Stimulated activated naive CD8-positive, alpha-beta T cell treated with anti-CD3 and anti-CD28 coated beads, Interleukin-15, amount 100 ng/mL, for 72 hours (primary cell): Measurements from ENCODE around the gene PLEKHA5.
A peak's percentile ranks its signal among the peaks of the same experiment; 100 is the strongest.
"Not testable (repeated sequence)": the region's sequence is repeated elsewhere in the genome, so short reads cannot be mapped to it uniquely, and the experiment has no call there.

Experiments used
- ATAC-seq: fragments of 150-1000 bp; cut with Tn5 transposase; 2 replicates; pipeline ENCODE4 v1.10.0; 2021; ENCODE audit warnings: mild to moderate bottlenecking, moderate library complexity
- DNase-seq, 2 donors: peaks; one replicate each; pipeline ENCODE4 v3.0.0; 2021 to 2022
- H3K27ac Mint-ChIP-seq, 2 donors: one replicate each; pipeline ENCODE4 v1.8.0; 2022; ENCODE audit warnings: mild to moderate bottlenecking in 2 of 2, mixed read lengths in 2 of 2, moderate library complexity in 2 of 2
- H3K27me3 Mint-ChIP-seq: one replicate; pipeline ENCODE4 v1.8.0; 2022; ENCODE audit warnings: mixed read lengths
- H3K4me1 Mint-ChIP-seq: one replicate; pipeline ENCODE4 v1.8.0; 2022; ENCODE audit warnings: mild to moderate bottlenecking, mixed read lengths
- H3K4me3 Mint-ChIP-seq, 2 donors: one replicate each; pipeline ENCODE4 v1.8.0; 2022; ENCODE audit warnings: mild to moderate bottlenecking in 2 of 2, mixed read lengths in 2 of 2, moderate library complexity in 1 of 2
- H3K9me3 Mint-ChIP-seq, 2 donors: one replicate each; pipeline ENCODE4 v1.8.0; 2022; ENCODE audit warnings: mixed read lengths in 2 of 2

Gene PLEKHA5

DNA sequence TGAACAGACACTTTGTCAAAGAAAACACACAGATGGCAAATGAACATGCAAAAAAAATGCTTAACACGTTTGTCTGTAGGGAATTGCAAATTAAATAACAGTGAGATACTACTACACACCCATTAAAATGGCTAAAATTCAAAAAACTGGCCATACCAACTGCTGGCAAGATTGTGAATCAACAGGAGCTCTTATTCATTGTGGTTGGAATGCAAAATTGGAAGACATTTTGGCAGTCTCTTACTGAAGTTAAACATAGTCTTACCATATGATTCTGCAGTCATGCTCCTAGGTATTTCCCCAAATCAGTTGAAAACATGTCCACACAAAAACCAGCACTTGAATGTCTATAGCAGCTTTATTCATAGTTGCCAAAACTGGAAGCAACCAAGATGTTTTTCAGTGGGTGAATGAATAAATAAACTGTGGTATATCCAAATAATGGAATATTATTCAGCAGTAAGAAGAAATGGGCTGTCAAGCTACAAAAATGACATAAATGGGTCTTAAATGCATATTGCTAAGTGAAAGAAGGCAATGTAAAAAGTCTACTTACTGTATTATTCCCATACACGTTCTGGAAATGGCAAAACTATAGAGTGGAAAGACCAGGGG lies 91.4 kb downstream of the PLEKHA5 start:
- H3K4me3 Mint-ChIP-seq, result no peak overlapping the region
- DNase-seq (no peak), ATAC-seq (no peak)
- H3K27me3 Mint-ChIP-seq, result no peaks in the 10 kb centered on the region
- no peak overlapping the region for H3K27ac Mint-ChIP-seq
- no peaks in the 10 kb centered on the region for H3K9me3 Mint-ChIP-seq
- no peaks in the 10 kb centered on the region for H3K4me1 Mint-ChIP-seq

GRCh38 chr12:19222558-19222957 lies 93.0 kb downstream of the PLEKHA5 start:
- no peaks in the 10 kb centered on the region for H3K9me3 Mint-ChIP-seq
- H3K4me3 Mint-ChIP-seq, result no peak overlapping the region
- H3K27ac Mint-ChIP-seq, result no peak overlapping the region
- ATAC-seq (no peak), DNase-seq (no peak)
- no peaks in the 10 kb centered on the region for H3K4me1 Mint-ChIP-seq
- H3K27me3 Mint-ChIP-seq, result no peaks in the 10 kb centered on the region

GRCh38 chr12:19223018-19223417 lies 93.5 kb downstream of the PLEKHA5 start:
- H3K27ac Mint-ChIP-seq, result no peak overlapping the region
- ATAC-seq (no peak), DNase-seq (no peak)
- no peaks in the 10 kb centered on the region for H3K4me1 Mint-ChIP-seq
- no peak overlapping the region for H3K4me3 Mint-ChIP-seq
- no peaks in the 10 kb centered on the region for H3K9me3 Mint-ChIP-seq
- H3K27me3 Mint-ChIP-seq, result no peaks in the 10 kb centered on the region

DNA sequence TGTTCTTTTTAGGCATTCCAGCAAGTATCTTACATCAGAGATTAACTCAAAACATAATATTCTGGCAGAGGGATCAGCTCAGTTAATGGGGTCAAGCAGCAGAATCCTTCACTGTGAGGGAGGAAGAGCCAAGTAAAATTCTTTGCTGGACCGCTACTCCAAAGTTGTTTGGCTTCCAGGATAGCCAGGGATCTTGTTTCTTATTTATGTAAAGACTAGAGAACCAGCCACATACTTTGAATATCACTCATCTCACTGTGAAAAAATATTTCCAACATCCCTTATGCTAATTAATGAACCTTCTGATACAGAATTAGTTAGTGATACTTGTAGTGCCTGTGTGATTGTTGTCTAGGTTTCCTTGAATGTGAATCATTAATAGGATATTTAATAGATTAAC lies 94.2 kb downstream of the PLEKHA5 start:
- H3K4me3 Mint-ChIP-seq, result no peak overlapping the region
- no peaks in the 10 kb centered on the region for H3K9me3 Mint-ChIP-seq
- H3K27ac Mint-ChIP-seq, result no peak overlapping the region
- no peaks in the 10 kb centered on the region for H3K4me1 Mint-ChIP-seq
- no peaks in the 10 kb centered on the region for H3K27me3 Mint-ChIP-seq
- no peak for DNase-seq
- no peak for ATAC-seq

DNA sequence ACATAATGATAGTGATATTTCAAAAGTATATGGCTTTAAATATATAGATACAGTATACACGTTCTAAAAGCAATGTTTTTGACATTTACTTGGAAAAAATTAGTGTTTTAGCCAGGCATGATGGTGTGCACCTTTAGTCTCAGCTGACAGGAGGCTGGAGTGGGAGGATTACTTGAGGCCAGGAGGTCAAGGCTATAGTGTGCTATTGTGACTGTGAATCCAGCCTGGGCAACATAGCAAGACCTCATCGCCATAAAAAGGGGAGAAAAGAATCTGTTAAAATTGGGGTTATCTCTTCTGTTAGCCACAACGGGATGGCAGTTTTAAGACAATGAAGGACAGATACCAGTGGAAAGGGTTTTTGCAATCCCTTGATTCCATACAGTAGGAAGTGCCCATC lies 95.2 kb downstream of the PLEKHA5 start:
- no peak for DNase-seq
- no peaks in the 10 kb centered on the region for H3K9me3 Mint-ChIP-seq
- H3K4me1 Mint-ChIP-seq, result no peaks in the 10 kb centered on the region
- H3K27me3 Mint-ChIP-seq, result no peaks in the 10 kb centered on the region
- no peak overlapping the region for H3K27ac Mint-ChIP-seq
- no peak overlapping the region for H3K4me3 Mint-ChIP-seq
- ATAC-seq, result no peak

GRCh38 chr12:19227190-19227879 lies 97.8 kb downstream of the PLEKHA5 start:
- Mint-ChIP-seq H3K4me3 (no peak overlapping the region), H3K4me1 (no peaks in the 10 kb centered on the region), H3K27me3 (no peaks in the 10 kb centered on the region), H3K27ac (no peak overlapping the region), H3K9me3 (no peaks in the 10 kb centered on the region)
- ATAC-seq (no peak), DNase-seq (no peak)

DNA sequence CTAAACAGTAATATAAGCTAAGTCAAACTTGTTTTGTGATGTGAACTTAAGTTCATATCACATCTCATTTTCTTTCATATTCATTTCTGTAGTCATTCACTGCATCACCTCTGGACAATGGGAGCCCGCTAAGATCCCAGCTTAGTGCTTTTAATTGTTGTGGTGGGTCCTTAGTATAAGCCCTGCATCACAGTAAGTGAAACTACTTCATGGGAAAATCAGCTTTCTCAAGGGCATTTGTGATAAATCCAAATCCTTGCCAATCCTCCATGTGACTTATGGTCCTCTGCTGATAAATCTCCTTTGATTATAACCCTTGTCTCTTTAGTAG lies 98.3 kb downstream of the PLEKHA5 start:
- no peak for DNase-seq

GRCh38 chr12:19229021-19229420 lies 99.5 kb downstream of the PLEKHA5 start:
- DNase-seq, H3K27me3 Mint-ChIP-seq, H3K9me3 Mint-ChIP-seq, H3K4me1 Mint-ChIP-seq, ATAC-seq, H3K27ac Mint-ChIP-seq, H3K4me3 Mint-ChIP-seq: not testable (repeated sequence)

More for the DNA sequence above, 98.3 kb downstream of the PLEKHA5 start:
- H3K4me3 Mint-ChIP-seq, result no peak overlapping the region
- H3K27me3 Mint-ChIP-seq, result no peaks in the 10 kb centered on the region
- no peak overlapping the region for H3K27ac Mint-ChIP-seq
- no peak for ATAC-seq
- no peaks in the 10 kb centered on the region for H3K9me3 Mint-ChIP-seq
- no peaks in the 10 kb centered on the region for H3K4me1 Mint-ChIP-seq

- no peaks in the 10 kb centered on the region for H3K9me3 Mint-ChIP-seq
- DNase-seq (no peak), ATAC-seq (peak; percentile 20)
- H3K4me1 Mint-ChIP-seq, result no peaks in the 10 kb centered on the region
- H3K27me3 Mint-ChIP-seq, result no peaks in the 10 kb centered on the region
- no peak overlapping the region for H3K4me3 Mint-ChIP-seq
- H3K27ac Mint-ChIP-seq, result no peak overlapping the region
Measured at GRCh38 chr12:19230299-19230866, 100.8 kb downstream of the PLEKHA5 start.

DNA sequence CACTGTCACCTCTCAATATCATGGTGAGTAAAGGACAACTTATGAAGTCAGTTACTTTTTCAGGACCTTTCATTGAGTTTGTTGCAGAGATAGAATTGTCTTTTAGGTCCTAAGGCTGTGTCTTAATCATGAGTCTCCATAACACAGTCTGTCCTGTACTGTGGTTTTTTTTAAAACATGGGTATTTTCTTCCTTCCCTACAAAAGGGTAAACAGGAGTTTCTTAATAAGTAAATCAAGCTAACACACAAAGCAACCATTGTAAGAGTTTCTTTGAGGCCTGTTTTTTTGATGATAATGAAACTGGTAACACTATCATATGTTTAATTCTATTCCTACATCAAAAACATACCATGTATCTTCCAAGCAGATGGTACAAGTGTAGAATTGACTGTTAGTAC lies 101.4 kb downstream of the PLEKHA5 start:
- Mint-ChIP-seq H3K4me1 (peaks cover 4% of the 10 kb centered on the region), H3K27me3 (no peaks in the 10 kb centered on the region), H3K9me3 (no peaks in the 10 kb centered on the region), H3K4me3 (no peak overlapping the region), H3K27ac (no peak overlapping the region)
- DNase-seq (no peak), ATAC-seq (no peak)

DNA sequence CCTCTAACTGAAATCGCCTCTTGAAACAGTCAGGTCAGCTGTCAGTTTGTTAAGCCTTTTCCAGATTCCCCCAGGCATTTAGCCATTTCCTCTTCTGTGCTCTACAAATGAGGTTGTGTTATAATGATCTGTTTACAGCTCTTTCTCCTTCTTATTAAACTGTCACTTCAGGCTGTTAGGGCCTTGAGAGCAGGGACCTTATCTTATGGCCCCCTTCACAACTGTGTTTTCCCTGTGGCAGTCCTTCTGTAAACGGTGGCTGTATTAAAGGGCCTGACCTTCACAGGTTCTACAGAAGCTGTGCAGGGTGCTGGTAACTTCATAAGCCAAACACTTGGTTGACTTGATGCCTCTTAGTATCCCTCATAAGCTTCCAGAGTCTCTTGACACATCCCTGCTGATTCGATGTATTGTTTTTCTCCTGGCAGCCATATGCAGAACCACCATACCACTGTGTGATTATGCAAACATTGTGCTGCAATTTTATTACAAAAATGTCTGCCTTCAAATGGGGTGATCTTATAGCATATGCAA lies 104.7 kb downstream of the PLEKHA5 start:
- no peak for DNase-seq
- no peak overlapping the region for H3K27ac Mint-ChIP-seq
- no peak overlapping the region for H3K4me3 Mint-ChIP-seq
- no peaks in the 10 kb centered on the region for H3K9me3 Mint-ChIP-seq
- H3K4me1 Mint-ChIP-seq, result peaks cover 6% of the 10 kb centered on the region
- H3K27me3 Mint-ChIP-seq, result no peaks in the 10 kb centered on the region
- no peak for ATAC-seq

DNA sequence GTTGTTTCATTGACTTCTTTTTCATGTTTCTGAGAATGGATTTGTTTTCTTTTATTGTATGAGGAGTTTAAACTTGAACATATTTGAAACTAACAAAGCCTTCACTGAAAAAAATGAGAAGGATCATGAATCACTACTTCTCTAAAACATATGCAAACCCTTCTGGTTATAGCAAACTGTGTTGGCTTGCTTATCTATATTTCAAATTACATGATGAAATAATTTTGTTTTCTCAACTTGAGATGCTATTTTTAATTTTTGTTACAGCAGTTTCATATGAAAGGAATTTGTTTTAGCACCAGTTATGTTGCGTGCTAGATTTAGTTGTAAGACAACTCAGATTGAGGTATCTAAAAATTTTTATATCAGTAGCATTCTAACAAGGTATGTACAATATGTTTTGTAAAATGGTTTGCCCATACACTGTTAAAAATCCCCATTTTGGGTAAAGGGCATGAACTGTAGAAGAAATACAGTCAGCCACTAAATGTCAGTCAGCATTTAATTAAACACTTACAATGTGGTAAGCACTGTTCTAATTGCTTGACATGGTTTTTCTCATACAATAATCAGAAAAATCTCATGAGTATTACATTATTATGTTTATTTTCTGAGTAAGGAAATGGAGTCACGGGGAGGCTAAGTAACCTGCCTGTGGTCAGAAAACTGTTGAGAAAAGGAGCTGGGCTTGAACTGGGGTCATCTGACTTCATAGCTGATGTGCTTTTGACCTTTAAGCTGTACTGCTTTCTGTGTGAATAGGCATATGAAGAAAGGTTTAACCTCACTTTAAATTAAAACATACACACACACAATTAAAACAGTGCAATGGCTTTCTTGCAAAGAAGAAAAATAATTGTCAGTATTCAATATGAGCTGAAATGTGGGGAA lies 105.7 kb downstream of the PLEKHA5 start:
- Mint-ChIP-seq H3K9me3 (no peaks in the 10 kb centered on the region), H3K27me3 (no peaks in the 10 kb centered on the region), H3K4me1 (peaks cover 6% of the 10 kb centered on the region), H3K4me3 (no peak overlapping the region), H3K27ac (no peak overlapping the region)
- DNase-seq, result no peak
- ATAC-seq, result no peak

- Mint-ChIP-seq H3K27me3 (no peaks in the 10 kb centered on the region), H3K27ac (no peak overlapping the region), H3K4me1 (peaks cover 6% of the 10 kb centered on the region), H3K4me3 (no peak overlapping the region), H3K9me3 (no peaks in the 10 kb centered on the region)
- ATAC-seq (no peak), DNase-seq (no peak)
Measured at GRCh38 chr12:19236656-19237055, 107.1 kb downstream of the PLEKHA5 start.

DNA sequence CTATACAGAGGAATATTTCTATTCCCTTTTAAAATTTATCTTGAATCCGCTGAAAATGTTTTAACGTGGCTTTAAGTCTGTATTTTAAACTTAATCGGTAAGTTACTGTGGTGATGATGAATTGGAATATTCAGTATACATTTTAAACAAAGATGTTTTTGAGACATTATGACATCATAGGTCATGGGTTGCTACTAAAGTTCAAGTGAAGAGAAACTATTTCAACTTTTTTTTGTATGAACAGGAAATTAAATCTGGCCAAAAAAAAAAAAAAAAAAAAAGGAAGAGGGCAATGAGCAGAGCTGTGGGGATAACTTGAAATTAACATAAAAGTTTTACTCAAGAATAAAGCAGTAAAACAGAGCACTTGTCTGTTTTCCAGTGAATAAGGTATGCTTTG lies 109.0 kb downstream of the PLEKHA5 start:
- no peaks in the 10 kb centered on the region for H3K9me3 Mint-ChIP-seq
- peaks cover 16% of the 10 kb centered on the region for H3K4me1 Mint-ChIP-seq
- ATAC-seq, result no peak
- H3K4me3 Mint-ChIP-seq, result no peak overlapping the region
- DNase-seq, result no peak
- no peak overlapping the region for H3K27ac Mint-ChIP-seq
- H3K27me3 Mint-ChIP-seq, result no peaks in the 10 kb centered on the region

GRCh38 chr12:19239102-19239501 lies 109.6 kb downstream of the PLEKHA5 start:
- H3K27me3 Mint-ChIP-seq, result no peaks in the 10 kb centered on the region
- no peak overlapping the region for H3K4me3 Mint-ChIP-seq
- H3K27ac Mint-ChIP-seq, result no peak overlapping the region
- ATAC-seq, result no peak
- H3K4me1 Mint-ChIP-seq, result peaks cover 18% of the 10 kb centered on the region
- no peaks in the 10 kb centered on the region for H3K9me3 Mint-ChIP-seq
- no peak for DNase-seq
